Peyer's patch (tissue), 4 donors: Measurements from ENCODE around the gene ACD. TPM values are rescaled to one million over a fixed set of nuclear protein-coding genes. Genes with fewer than 3 reads are reported as not detected.

Source experiments
- DNase-seq, 3 donors: peaks; one replicate each; pipeline ENCODE4 v3.0.0-alpha.2; 2017 to 2019
- H3K27ac ChIP-seq, 4 donors: fragments of 200-600 bp; sonication (generic); one replicate each; pipeline ENCODE4 v1.5.1; 2016 to 2019
- H3K27me3 ChIP-seq, 2 donors: fragments of 200-600 bp; sonication (generic); one replicate each; pipeline ENCODE4 v1.5.1; 2019
- H3K36me3 ChIP-seq, 3 donors: fragments of 200-600 bp; sonication (generic); one replicate each; pipeline ENCODE4 v1.5.1; 2016 to 2019
- H3K4me1 ChIP-seq, 4 donors: fragments of 200-600 bp; sonication (generic); one replicate each; pipeline ENCODE4 v1.5.1; 2016 to 2019
- H3K4me3 ChIP-seq, 4 donors: fragments of 200-600 bp; sonication (generic); 1 replicate in 3 of 4; 2 replicates in 1 of 4; pipeline ENCODE4 v1.5.1; 2016 to 2019; ENCODE audit warnings: mild to moderate bottlenecking in 1 of 4
- H3K9me3 ChIP-seq, 4 donors: fragments of 200-600 bp; sonication (generic); one replicate each; pipeline ENCODE4 v1.5.1; 2016 to 2019; ENCODE audit warnings: mild to moderate bottlenecking in 1 of 4
- CTCF ChIP-seq, 6 experiments: fragments of 450-650 bp in 4 of 6; fragments of 200-600 bp in 2 of 6; sonication (generic) in 1 of 6; IDR thresholded peaks; one replicate each; pipeline ENCODE4 v1.5.1; 2017 to 2019; ENCODE audit warnings: antibody characterized with exemption in 6 of 6, mild to moderate bottlenecking in 3 of 6, moderate library complexity in 1 of 6
- POLR2A ChIP-seq, 2 donors: fragments of 450-650 bp; IDR thresholded peaks; one replicate each; pipeline ENCODE4 v1.5.1; 2017; ENCODE audit warnings: antibody characterized with exemption in 2 of 2, mild to moderate bottlenecking in 2 of 2, moderate library complexity in 2 of 2
- total RNA-seq, 4 donors: library from RNA; depleted of rRNA; stranded (reverse); fragments of >200 nt; gene quantifications; one replicate each; pipeline ENCODE4 v1.1.0, GENCODE V29; 2016

The ACD gene
- total RNA-seq, 4 donors from 2014 or later: 14.2 to 37.2 (median 18.6) TPM

- no peaks in the 10 kb centered on the region for H3K27me3 ChIP-seq
- TF ChIP-seq CTCF (IDR thresholded peaks at IDR 0.05) (no peak), POLR2A (IDR thresholded peaks at IDR 0.05) (no peak)
- H3K27ac ChIP-seq: no peak overlapping the region
- H3K4me3 ChIP-seq: no peak overlapping the region
- no peaks in the 10 kb centered on the region for H3K4me1 ChIP-seq
- no peak for DNase-seq
- peaks cover 0 to 81% (median 0%) of the 10 kb centered on the region in 3 donors for H3K36me3 ChIP-seq
- no peaks in the 10 kb centered on the region for H3K9me3 ChIP-seq
Measured at GRCh38 chr16:67613808-67614207, 46.3 kb downstream of the ACD start.

- no peak overlapping the region for H3K4me3 ChIP-seq
- no peaks in the 10 kb centered on the region for H3K27me3 ChIP-seq
- no peak for DNase-seq
- H3K4me1 ChIP-seq: no peaks in the 10 kb centered on the region
- TF ChIP-seq CTCF (IDR thresholded peaks at IDR 0.05) (no peak), POLR2A (IDR thresholded peaks at IDR 0.05) (no peak)
- H3K9me3 ChIP-seq: no peaks in the 10 kb centered on the region
- no peak overlapping the region for H3K27ac ChIP-seq
- peaks cover 0 to 29% (median 0%) of the 10 kb centered on the region in 3 donors for H3K36me3 ChIP-seq
Measured at GRCh38 chr16:67608364-67608763, 51.7 kb downstream of the ACD start.

Other genes starting within 250 kb of the ACD start
- gene ZDHHC1, start 243.8 kb downstream of the ACD start, total RNA-seq: 10 to 100 TPM in 1 of 4 donors, 1 to 10 TPM in 3; 3.5 to 14.5 (median 6.3) TPM
- 100 to 1,000 TPM; 116 to 688 (median 499) TPM for gene HSD11B2, start 229.1 kb downstream of the ACD start, total RNA-seq
- gene ATP6V0D1, start 179.1 kb downstream of the ACD start, total RNA-seq: 100 to 1,000 TPM; 131 to 223 (median 202) TPM
- gene AGRP, start 176.7 kb downstream of the ACD start, total RNA-seq: not detected
- 10 to 100 TPM; 10.5 to 70.1 (median 42.5) TPM for gene RIPOR1, start 131.4 kb downstream of the ACD start, total RNA-seq
- gene CTCF, start 97.7 kb downstream of the ACD start, total RNA-seq: 10 to 100 TPM; 35.3 to 59.4 (median 42.7) TPM
- 10 to 100 TPM in 3 of 4 donors, 1 to 10 TPM in 1; 8.4 to 55.3 (median 13.4) TPM for gene CARMIL2, start 15.1 kb downstream of the ACD start, total RNA-seq
- 1 to 10 TPM in 3 of 4 donors, not detected in 1; 1.0 to 4.3 (median 2.1) TPM for gene PARD6A, start 700 bp upstream of the ACD start, total RNA-seq
- gene ENKD1, start 6.5 kb upstream of the ACD start, total RNA-seq: 10 to 100 TPM; 10.6 to 26.3 (median 13.4) TPM
- 1 to 10 TPM in 3 of 4 donors, under 1 TPM in 1; 0.54 to 6.6 (median 2.0) TPM for gene C16orf86, start 6.6 kb upstream of the ACD start, total RNA-seq
- gene GFOD2, start 59.1 kb upstream of the ACD start, total RNA-seq: 10 to 100 TPM in 3 of 4 donors, 1 to 10 TPM in 1; 9.9 to 40.7 (median 24.6) TPM
- gene RANBP10, start 146.3 kb upstream of the ACD start, total RNA-seq: 10 to 100 TPM; 15.2 to 29.9 (median 24.0) TPM
- 1 to 10 TPM in 1 of 4 donors, under 1 TPM in 2, not detected in 1; 0.35 to 7.4 (median 0.94) TPM for gene TSNAXIP1, start 146.6 kb upstream of the ACD start, total RNA-seq
- 10 to 100 TPM; 23.9 to 38.2 (median 31.7) TPM for gene THAP11, start 182.1 kb upstream of the ACD start, total RNA-seq
- gene NUTF2, start 186.7 kb upstream of the ACD start, total RNA-seq: 10 to 100 TPM; 55.5 to 82.5 (median 69.1) TPM
- gene CENPT, start 187.4 kb upstream of the ACD start, total RNA-seq: 100 to 1,000 TPM in 2 of 4 donors, 10 to 100 TPM in 2; 64.8 to 138 (median 94.6) TPM
- 100 to 1,000 TPM in 2 of 4 donors, 10 to 100 TPM in 2; 94.2 to 154 (median 114) TPM for gene EDC4, start 212.8 kb upstream of the ACD start, total RNA-seq
- 10 to 100 TPM in 1 of 4 donors, not detected in 3; 10.0 TPM for gene NRN1L, start 224.6 kb upstream of the ACD start, total RNA-seq
- gene PSKH1, start 233.0 kb upstream of the ACD start, total RNA-seq: 10 to 100 TPM; 26.4 to 60.2 (median 35.5) TPM